GM19023 (cell line): ENCODE results near the gene NR3C2.
"Not testable (repeated sequence)": the region's sequence is repeated elsewhere in the genome, so short reads cannot be mapped to it uniquely, and the experiment has no call there.

Experiments used
- ATAC-seq: cut with Tn5 transposase; IDR thresholded peaks from one replicate; pipeline ENCODE4 v1.9.1; 2021; ENCODE audit warnings: mild to moderate bottlenecking, moderate library complexity; ENCODE audit not compliant: unreplicated experiment

Gene NR3C2

GRCh38 chr4:148089624-148090023 lies 352.6 kb downstream of the NR3C2 start:
- ATAC-seq: no peak

- ATAC-seq: not testable (repeated sequence)
Measured at GRCh38 chr4:148083073-148083472, 359.1 kb downstream of the NR3C2 start.

- no peak for ATAC-seq
Measured at GRCh38 chr4:148081745-148082144, 360.5 kb downstream of the NR3C2 start.

- no peak for ATAC-seq
Measured at GRCh38 chr4:148081267-148081666, 360.9 kb downstream of the NR3C2 start.

DNA sequence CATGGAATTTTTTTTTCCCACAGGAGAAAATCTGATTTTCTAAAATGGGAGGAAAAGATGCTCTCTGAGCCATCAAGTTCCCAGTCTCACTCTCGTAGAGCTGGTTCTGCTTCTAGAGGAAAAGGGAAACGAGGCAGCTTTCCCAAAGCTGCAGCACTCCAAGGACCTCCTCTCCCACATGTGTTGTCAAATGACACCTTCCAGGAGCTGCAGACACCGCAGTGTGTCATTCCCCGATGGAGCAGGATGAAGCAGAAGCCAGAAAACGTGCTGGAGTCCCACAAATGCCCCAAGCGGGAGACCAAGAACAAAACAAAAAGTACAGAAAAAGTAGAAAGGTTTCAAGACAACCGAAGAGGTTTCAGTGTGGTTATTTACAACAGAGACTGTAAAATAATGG lies 362.3 kb downstream of the NR3C2 start:
- ATAC-seq: no peak

DNA sequence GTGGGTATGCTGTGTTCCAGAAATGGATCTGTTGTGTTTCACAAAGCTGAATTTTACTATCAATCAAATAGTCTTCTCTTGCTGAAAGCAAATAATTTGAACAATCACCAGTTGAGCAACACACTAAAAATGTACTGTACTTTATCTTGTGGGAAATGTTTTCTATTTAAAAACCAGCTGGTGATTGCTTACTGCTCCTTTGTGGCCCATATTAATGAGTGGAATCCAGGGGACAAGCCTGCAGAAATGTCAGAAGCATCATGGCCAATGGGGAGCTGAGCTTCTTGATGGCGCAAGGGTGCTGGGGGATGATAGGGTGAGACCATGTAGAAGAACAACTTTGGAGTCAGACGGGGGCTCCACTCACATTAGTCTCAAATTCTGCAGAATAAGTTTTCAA lies 364.2 kb downstream of the NR3C2 start:
- ATAC-seq: no peak

- no peak for ATAC-seq
Measured at GRCh38 chr4:148077581-148077980, 364.6 kb downstream of the NR3C2 start.

- no peak for ATAC-seq
Measured at GRCh38 chr4:148076964-148077363, 365.2 kb downstream of the NR3C2 start.

- ATAC-seq: no peak
Measured at GRCh38 chr4:148075438-148075837, 366.8 kb downstream of the NR3C2 start.

DNA sequence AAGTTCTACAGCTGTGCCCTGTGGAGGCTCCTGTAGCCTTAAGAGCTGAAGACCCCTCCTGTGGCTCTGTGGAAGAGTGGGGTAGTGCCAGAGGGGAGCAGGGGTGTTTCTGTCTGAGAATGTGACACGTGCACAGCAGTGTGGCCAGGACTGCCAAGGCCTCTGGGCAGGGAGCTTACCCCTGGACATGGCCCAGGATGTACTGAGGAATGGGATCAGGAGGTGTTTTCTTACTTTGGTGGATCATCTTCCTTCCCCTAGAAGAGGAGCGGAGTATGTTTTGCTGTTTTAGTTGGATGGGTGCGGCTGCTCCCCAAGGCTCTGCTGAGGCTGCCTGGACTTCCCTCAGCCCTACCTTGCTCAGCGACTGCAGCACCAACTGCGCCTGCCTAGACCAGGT lies 367.8 kb downstream of the NR3C2 start:
- no peak for ATAC-seq

DNA sequence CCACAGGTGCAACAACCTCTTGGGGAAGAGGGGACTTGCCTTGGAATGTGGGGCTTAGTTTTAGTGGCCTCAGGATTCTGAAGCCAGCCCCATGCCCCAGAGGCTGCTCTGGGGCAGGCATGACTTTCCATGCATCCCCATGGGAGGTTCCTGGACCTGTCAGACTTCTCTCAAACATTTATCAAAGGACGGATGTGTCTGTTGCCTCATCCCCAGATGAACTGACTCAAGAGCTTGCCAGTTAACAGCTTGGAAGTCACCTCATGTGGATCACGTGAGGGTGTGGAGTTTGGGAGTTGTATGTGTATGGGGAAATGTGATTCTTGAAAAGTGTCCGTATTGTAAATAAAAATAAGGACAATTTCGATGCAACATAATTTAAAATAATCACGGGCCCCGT lies 368.9 kb downstream of the NR3C2 start:
- ATAC-seq: no peak

DNA sequence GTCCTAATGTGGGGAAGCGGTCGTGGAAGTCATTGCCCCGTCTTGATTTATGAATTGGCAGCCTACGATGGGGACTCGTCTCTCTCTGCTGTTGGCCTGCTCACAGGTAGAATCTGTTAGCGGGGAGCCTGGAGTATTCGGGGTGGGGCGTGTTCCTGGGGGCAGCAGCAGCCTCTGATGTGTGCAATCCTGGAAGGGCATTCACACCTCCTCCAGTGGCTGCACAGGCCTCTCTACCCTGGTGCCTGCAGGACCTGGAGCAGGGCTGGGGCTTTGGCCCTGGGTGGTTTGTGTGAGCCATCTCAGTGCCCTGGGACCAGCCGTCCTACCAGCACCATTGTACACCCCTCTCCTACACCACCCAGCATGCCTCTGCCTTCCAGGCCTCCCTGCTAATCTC lies 369.4 kb downstream of the NR3C2 start:
- ATAC-seq: no peak

GRCh38 chr4:148071009-148071408 lies 371.2 kb downstream of the NR3C2 start:
- ATAC-seq: no peak

- ATAC-seq: no peak
Measured at GRCh38 chr4:148069895-148070178, 372.4 kb downstream of the NR3C2 start.

- no peak for ATAC-seq
Measured at GRCh38 chr4:148069086-148069894, 372.9 kb downstream of the NR3C2 start.

DNA sequence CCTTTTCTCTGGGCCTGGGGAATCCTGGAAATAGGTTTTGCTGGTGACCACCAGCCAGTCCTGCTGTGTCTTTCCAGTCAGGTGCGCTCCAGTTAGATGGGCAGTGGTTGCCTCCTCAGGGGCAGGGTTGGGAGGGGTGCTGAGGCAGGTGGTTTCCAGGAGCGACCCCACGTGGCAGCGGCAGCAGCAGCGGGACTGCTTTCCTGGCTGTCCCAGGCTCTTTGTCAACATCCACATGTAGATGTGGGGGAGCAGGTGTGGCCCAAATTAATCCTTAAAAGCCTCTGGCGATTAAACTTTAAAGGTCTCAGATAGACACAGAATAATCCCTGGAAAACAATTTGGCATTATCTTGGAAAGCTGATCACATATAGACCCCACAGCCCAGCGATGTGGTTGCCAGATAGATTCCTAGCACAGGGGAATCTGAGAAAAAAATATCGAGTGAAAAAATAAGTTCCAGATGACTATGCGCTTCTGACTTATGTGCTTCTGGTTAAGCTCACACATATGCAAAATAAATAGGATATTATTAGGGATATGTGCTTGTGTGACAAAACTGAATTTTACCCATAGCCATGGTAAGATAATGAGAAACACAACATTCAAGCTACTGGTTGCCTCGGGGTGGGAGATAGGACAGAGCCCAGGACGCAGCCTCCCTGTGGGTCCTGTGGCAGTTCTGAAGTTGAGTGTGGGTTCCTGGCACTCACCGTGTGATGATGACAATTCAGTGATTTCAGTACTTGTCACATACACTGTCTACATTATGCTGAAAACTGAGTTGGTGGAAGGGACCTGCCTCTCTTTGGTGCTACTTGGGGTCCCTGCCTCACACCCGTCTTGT lies 373.9 kb downstream of the NR3C2 start:
- no peak for ATAC-seq

DNA sequence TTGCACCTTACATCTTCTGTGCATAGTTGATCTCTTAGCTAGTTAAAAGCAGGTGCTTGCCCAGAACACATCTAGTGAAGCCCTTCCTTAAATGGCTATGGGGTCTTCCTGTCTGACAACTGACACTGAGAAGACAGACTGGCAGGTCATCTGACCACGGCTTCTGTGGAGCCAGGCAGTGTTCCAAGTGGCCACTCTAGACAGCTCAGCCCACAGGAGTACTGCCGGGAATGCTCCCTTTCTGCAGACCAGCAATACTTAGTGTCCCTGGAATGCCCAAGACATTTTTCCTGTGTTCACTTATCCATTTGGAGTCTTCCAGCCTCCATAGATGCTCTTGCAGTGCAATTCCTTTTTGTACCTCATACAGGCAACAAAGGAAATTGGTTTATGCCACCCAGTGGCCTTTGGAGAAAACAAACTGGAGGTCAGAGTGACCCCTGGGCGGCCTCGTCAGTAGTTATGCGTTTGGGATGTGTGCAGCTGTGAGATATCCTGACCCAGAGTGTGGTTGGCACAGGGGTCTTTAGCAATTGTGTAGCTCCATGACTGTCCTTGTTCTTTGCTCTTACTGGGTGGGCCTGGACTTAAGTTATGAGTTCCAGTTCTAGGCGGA lies 374.8 kb downstream of the NR3C2 start:
- ATAC-seq: no peak

- ATAC-seq: no peak
Measured at GRCh38 chr4:148065075-148065474, 377.1 kb downstream of the NR3C2 start.

- ATAC-seq: no peak
Measured at GRCh38 chr4:148064451-148064850, 377.8 kb downstream of the NR3C2 start.

DNA sequence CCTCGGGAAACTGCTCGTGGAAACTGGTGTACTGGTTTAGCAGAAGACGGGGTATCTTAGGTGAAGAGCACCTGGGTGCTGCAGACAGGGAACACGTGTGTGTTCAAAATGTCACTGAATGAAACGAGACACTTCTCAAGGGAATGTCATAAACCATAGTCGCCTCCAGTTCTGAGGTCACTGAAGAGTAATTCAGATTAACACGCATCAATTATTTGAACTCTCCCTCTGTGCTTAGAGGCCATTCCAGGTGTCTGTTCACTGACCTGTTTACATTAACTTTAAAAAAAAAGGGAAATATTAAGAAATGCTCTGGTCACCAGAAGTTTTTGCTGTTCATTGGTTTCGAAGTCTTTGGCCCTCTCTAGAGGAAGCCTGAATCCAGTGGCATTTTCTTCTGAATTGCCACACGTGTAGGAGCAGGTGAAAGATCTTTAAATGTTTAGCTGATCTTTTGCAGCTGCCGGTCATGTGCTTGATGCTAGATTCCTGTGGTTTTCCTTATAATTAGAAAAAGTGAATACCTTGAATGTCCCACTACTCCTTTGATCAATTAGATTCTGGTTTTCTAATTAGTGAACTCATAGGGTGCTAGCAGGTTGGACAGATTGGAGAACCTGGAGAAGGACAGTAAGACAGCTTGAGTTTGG lies 379.8 kb downstream of the NR3C2 start:
- ATAC-seq: no peak

DNA sequence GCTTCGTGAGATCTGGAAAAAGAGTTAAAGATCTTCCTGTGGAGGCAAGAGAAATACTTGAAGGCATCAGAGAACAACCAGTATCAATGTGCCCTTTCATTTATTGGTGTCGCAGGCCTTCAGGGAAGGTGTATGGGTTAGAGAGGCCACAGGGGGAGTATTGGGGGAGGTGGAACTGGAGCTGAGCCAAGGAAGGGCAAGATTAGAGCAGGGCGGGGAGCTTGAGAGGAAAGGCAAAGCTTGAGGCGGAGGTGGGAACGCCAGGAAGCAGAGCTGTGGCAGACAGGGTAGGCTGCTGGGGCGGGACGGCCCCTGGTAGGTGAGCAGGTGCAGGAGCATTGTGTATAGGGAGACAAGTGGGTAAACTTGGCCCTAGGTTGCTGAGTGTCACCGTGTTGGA lies 380.4 kb downstream of the NR3C2 start:
- ATAC-seq: no peak

- no peak for ATAC-seq
Measured at GRCh38 chr4:148061141-148061481, 381.1 kb downstream of the NR3C2 start.
